ES-I3 (cell line): ENCODE results near the gene BCL7C.
A peak's percentile ranks its signal among the peaks of the same experiment; 100 is the strongest.
"Not testable (repeated sequence)": the region's sequence is repeated elsewhere in the genome, so short reads cannot be mapped to it uniquely, and the experiment has no call there.

ENCODE experiments used
- H3K36me3 ChIP-seq: 2 replicates; pipeline ENCODE4 v1.6.1; 2013; ENCODE audit warnings: mild to moderate bottlenecking, low read length, control low read depth, moderate library complexity; ENCODE audit not compliant: insufficient read depth
- H3K4me1 ChIP-seq: 2 replicates; pipeline ENCODE4 v1.6.1; 2013; ENCODE audit warnings: mild to moderate bottlenecking, control low read depth, low read length; ENCODE audit not compliant: insufficient read depth
- H3K9ac ChIP-seq: 2 replicates; pipeline ENCODE4 v1.6.1; 2013; ENCODE audit warnings: low read depth, mild to moderate bottlenecking, low read length, moderate library complexity
- H3K9me3 ChIP-seq: 2 replicates; pipeline ENCODE4 v1.6.1; 2013; ENCODE audit warnings: mild to moderate bottlenecking, low read length, moderate library complexity; ENCODE audit not compliant: control insufficient read depth, insufficient read depth

Gene BCL7C

GRCh38 chr16:30894540-30895368 is 877 bp upstream of the BCL7C start:
- H3K9ac ChIP-seq: peak overlapping the region; percentile 74; the same call in 1 of the 2 replicates
- H3K4me1 ChIP-seq: peaks cover 9% of the 10 kb centered on the region
- H3K9me3 ChIP-seq: no peaks in the 10 kb centered on the region
- H3K36me3 ChIP-seq: no peaks in the 10 kb centered on the region; the same call in 1 of the 2 replicates

- H3K9me3 ChIP-seq: no peaks in the 10 kb centered on the region
- peaks cover 9% of the 10 kb centered on the region for H3K4me1 ChIP-seq
- no peaks in the 10 kb centered on the region; the same call in 1 of the 2 replicates for H3K36me3 ChIP-seq
- H3K9ac ChIP-seq: peak overlapping the region; percentile 74
These were observed 497 bp downstream of the BCL7C start for GRCh38 chr16:30893417-30893743.

GRCh38 chr16:30892670-30893416 is 1.0 kb downstream of the BCL7C start:
- H3K4me1 ChIP-seq: peaks cover 9% of the 10 kb centered on the region
- no peaks in the 10 kb centered on the region; the same call in 1 of the 2 replicates for H3K36me3 ChIP-seq
- no peaks in the 10 kb centered on the region for H3K9me3 ChIP-seq
- peak overlapping the region; percentile 74; the same call in 1 of the 2 replicates for H3K9ac ChIP-seq

- not testable (repeated sequence) for H3K9me3 ChIP-seq, H3K9ac ChIP-seq, H3K36me3 ChIP-seq, H3K4me1 ChIP-seq
These were observed 2.6 kb downstream of the BCL7C start for GRCh38 chr16:30891043-30891823.

- H3K36me3 ChIP-seq: no peaks in the 10 kb centered on the region; the same call in 1 of the 2 replicates
- H3K9ac ChIP-seq: no peak overlapping the region
- peaks cover 3% of the 10 kb centered on the region for H3K4me1 ChIP-seq
- H3K9me3 ChIP-seq: no peaks in the 10 kb centered on the region
These were observed 4.2 kb downstream of the BCL7C start for GRCh38 chr16:30889721-30890120.

GRCh38 chr16:30888856-30889499 is 4.9 kb downstream of the BCL7C start:
- no peaks in the 10 kb centered on the region; the same call in 1 of the 2 replicates for H3K36me3 ChIP-seq
- H3K9ac ChIP-seq: no peak overlapping the region
- no peaks in the 10 kb centered on the region for H3K9me3 ChIP-seq
- peaks cover 3% of the 10 kb centered on the region; the same call in 1 of the 2 replicates for H3K4me1 ChIP-seq

- Histone ChIP-seq H3K9me3 (no peaks in the 10 kb centered on the region), H3K4me1 (peaks cover under 1% of the 10 kb centered on the region; the same call in 1 of the 2 replicates), H3K9ac (no peak overlapping the region), H3K36me3 (no peaks in the 10 kb centered on the region; the same call in 1 of the 2 replicates)
These were observed 6.0 kb downstream of the BCL7C start for GRCh38 chr16:30887927-30888326.

- Histone ChIP-seq H3K36me3 (no peaks in the 10 kb centered on the region), H3K9ac (no peak overlapping the region), H3K9me3 (no peaks in the 10 kb centered on the region), H3K4me1 (no peaks in the 10 kb centered on the region)
These were observed 7.7 kb downstream of the BCL7C start for GRCh38 chr16:30886145-30886544.

GRCh38 chr16:30885196-30885595 is 8.7 kb downstream of the BCL7C start:
- no peaks in the 10 kb centered on the region for H3K36me3 ChIP-seq
- H3K9me3 ChIP-seq: no peaks in the 10 kb centered on the region
- no peaks in the 10 kb centered on the region for H3K4me1 ChIP-seq
- H3K9ac ChIP-seq: no peak overlapping the region

- Histone ChIP-seq H3K9ac (no peak overlapping the region), H3K9me3 (no peaks in the 10 kb centered on the region), H3K4me1 (no peaks in the 10 kb centered on the region), H3K36me3 (no peaks in the 10 kb centered on the region)
These were observed 9.1 kb downstream of the BCL7C start for GRCh38 chr16:30884760-30885159.

GRCh38 chr16:30882429-30883310 is 11.2 kb downstream of the BCL7C start:
- H3K4me1 ChIP-seq: no peaks in the 10 kb centered on the region
- no peaks in the 10 kb centered on the region for H3K36me3 ChIP-seq
- no peaks in the 10 kb centered on the region for H3K9me3 ChIP-seq
- no peak overlapping the region for H3K9ac ChIP-seq

- H3K36me3 ChIP-seq: no peaks in the 10 kb centered on the region
- peak overlapping the region; percentile 92; the same call in 1 of the 2 replicates for H3K9ac ChIP-seq
- no peaks in the 10 kb centered on the region for H3K9me3 ChIP-seq
- peaks cover 7% of the 10 kb centered on the region; the same call in 1 of the 2 replicates for H3K4me1 ChIP-seq
These were observed 17.0 kb downstream of the BCL7C start for GRCh38 chr16:30876867-30877266.
